Naive thymus-derived CD8-positive, alpha-beta T cell (primary cell): Measurements from ENCODE around the gene TXNRD1. TPM values are rescaled to one million over a fixed set of nuclear protein-coding genes. Genes with fewer than 3 reads are reported as not detected.
A peak's percentile ranks its signal among the peaks of the same experiment; 100 is the strongest.

Experiments
- ATAC-seq, 2 donors: fragments of 150-1000 bp; cut with Tn5 transposase in 1 of 2; sonication (Bioruptor Pico), chemical (Tn5 transposase) in 1 of 2; 1 replicate in 1 of 2; 2 replicates in 1 of 2; pipeline ENCODE4 v1.10.0; 2021; ENCODE audit warnings: mild to moderate bottlenecking in 2 of 2, moderate library complexity in 2 of 2
- POLR2A ChIA-PET: fragments of 350-600 bp; sonication (Branson Sonifier 250); formaldehyde crosslinking; loops from one replicate; lab custom pipeline; 2021; ENCODE audit warnings: antibody characterized with exemption; lab: Charles Lee
- DNase-seq, 10 donors: peaks; one replicate each; pipeline versions ENCODE4 v3.0.0 to v3.0.0-alpha.2; 2020 to 2022
- H3K27ac Mint-ChIP-seq, 10 donors: one replicate each; pipeline ENCODE4 v1.8.0; 2020 to 2022; ENCODE audit warnings: mild to moderate bottlenecking in 10 of 10, mixed read lengths in 10 of 10, moderate library complexity in 4 of 10, inconsistent platforms in 1 of 10
- H3K27me3 Mint-ChIP-seq, 5 donors: one replicate each; pipeline ENCODE4 v1.8.0; 2021 to 2022; ENCODE audit warnings: mixed read lengths in 5 of 5
- H3K36me3 Mint-ChIP-seq, 3 donors: one replicate each; pipeline ENCODE4 v1.8.0; 2020 to 2022; ENCODE audit warnings: mixed read lengths in 3 of 3, mild to moderate bottlenecking in 2 of 3, inconsistent platforms in 1 of 3
- H3K4me1 Mint-ChIP-seq, 4 donors: one replicate each; pipeline ENCODE4 v1.8.0; 2021 to 2022; ENCODE audit warnings: mixed read lengths in 4 of 4
- H3K4me3 Mint-ChIP-seq, 10 donors: one replicate each; pipeline ENCODE4 v1.8.0; 2020 to 2022; ENCODE audit warnings: mild to moderate bottlenecking in 10 of 10, mixed read lengths in 10 of 10, moderate library complexity in 6 of 10, inconsistent platforms in 1 of 10
- H3K9me3 Mint-ChIP-seq, 9 donors: one replicate each; pipeline ENCODE4 v1.8.0; 2020 to 2022; ENCODE audit warnings: mixed read lengths in 9 of 9, mild to moderate bottlenecking in 3 of 9, inconsistent platforms in 1 of 9, moderate library complexity in 1 of 9
- polyA plus RNA-seq, 3 donors: library from polyadenylated mRNA; unstranded; fragments of 300-500 nt; fragmentation: Illumina TruSeq; gene quantifications; one replicate each; pipeline ENCODE4 v1.2.3, GENCODE V29; 2021
- total RNA-seq, 8 experiments: library from RNA in 2 of 8; stranded (reverse) in 2 of 8; gene quantifications; one replicate each; pipeline ENCODE4 v1.2.3 and lab custom pipeline; 2021 to 2026

TXNRD1 gene
- total and polyA plus RNA-seq, 5 experiments from 2014 or later, result 18.7 to 102 (median 29.6) TPM

GRCh38 chr12:104345234-104346066 is 129.9 kb downstream of the TXNRD1 start:
- Mint-ChIP-seq H3K36me3 (peaks cover 0 to 68% (median 2%) of the 10 kb centered on the region in 3 donors), H3K9me3 (no peaks in the 10 kb centered on the region), H3K4me3 (no peak overlapping the region), H3K27ac (peak overlapping the region in 1 of 10 donors; percentile 6), H3K27me3 (no peaks in the 10 kb centered on the region), H3K4me1 (peaks cover 0 to 5% (median 0%) of the 10 kb centered on the region in 4 donors)
- no peak for DNase-seq
- POLR2A ChIA-PET, result no interaction called here
- no peak for ATAC-seq

- Mint-ChIP-seq H3K36me3 (peaks cover 0 to 60% (median 2%) of the 10 kb centered on the region in 3 donors), H3K27me3 (no peaks in the 10 kb centered on the region), H3K27ac (no peak overlapping the region), H3K9me3 (no peaks in the 10 kb centered on the region), H3K4me3 (no peak overlapping the region), H3K4me1 (peaks cover 0 to 4% (median 0%) of the 10 kb centered on the region in 4 donors)
- no peak for DNase-seq
- ATAC-seq, result no peak
- POLR2A ChIA-PET, result no interaction called here
Observed at GRCh38 chr12:104347374-104348075, 131.9 kb downstream of the TXNRD1 start.

DNA sequence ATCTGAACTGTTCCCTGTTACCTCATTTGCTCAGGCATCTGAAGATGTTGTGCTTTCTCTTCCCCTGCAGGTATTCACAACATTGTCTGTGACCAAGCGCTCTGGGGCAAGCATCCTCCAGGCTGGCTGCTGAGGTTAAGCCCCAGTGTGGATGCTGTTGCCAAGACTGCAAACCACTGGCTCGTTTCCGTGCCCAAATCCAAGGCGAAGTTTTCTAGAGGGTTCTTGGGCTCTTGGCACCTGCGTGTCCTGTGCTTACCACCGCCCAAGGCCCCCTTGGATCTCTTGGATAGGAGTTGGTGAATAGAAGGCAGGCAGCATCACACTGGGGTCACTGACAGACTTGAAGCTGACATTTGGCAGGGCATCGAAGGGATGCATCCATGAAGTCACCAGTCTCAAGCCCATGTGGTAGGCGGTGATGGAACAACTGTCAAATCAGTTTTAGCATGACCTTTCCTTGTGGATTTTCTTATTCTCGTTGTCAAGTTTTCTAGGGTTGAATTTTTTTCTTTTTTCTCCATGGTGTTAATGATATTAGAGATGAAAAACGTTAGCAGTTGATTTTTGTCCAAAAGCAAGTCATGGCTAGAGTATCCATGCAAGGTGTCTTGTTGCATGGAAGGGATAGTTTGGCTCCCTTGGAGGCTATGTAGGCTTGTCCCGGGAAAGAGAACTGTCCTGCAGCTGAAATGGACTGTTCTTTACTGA is 132.9 kb downstream of the TXNRD1 start:
- H3K9me3 Mint-ChIP-seq, result no peaks in the 10 kb centered on the region
- DNase-seq, result no peak
- H3K4me3 Mint-ChIP-seq, result no peak overlapping the region
- H3K36me3 Mint-ChIP-seq, result peaks cover 0 to 51% (median 2%) of the 10 kb centered on the region in 3 donors
- POLR2A ChIA-PET, result no interaction called here
- H3K27ac Mint-ChIP-seq, result no peak overlapping the region
- no peaks in the 10 kb centered on the region for H3K4me1 Mint-ChIP-seq
- no peak for ATAC-seq
- H3K27me3 Mint-ChIP-seq, result no peaks in the 10 kb centered on the region

DNA sequence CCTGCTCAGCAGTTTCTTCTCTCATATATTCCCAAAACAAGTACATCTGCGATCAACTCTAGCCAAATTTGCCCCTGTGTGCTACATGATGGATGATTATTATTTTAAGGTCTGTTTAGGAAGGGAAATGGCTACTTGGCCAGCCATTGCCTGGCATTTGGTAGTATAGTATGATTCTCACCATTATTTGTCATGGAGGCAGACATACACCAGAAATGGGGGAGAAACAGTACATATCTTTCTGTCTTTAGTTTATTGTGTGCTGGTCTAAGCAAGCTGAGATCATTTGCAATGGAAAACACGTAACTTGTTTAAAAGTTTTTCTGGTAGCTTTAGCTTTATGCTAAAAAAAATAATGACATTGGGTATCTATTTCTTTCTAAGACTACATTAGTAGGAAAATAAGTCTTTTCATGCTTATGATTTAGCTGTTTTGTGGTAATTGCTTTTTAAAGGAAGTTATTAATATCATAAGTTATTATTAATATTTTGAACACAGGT is 133.5 kb downstream of the TXNRD1 start:
- POLR2A ChIA-PET, result no interaction called here
- H3K9me3 Mint-ChIP-seq, result no peaks in the 10 kb centered on the region
- no peak overlapping the region for H3K27ac Mint-ChIP-seq
- DNase-seq, result no peak
- H3K4me3 Mint-ChIP-seq, result no peak overlapping the region
- H3K36me3 Mint-ChIP-seq, result peaks cover 0 to 48% (median 2%) of the 10 kb centered on the region in 3 donors
- H3K4me1 Mint-ChIP-seq, result no peaks in the 10 kb centered on the region
- ATAC-seq, result no peak
- no peaks in the 10 kb centered on the region for H3K27me3 Mint-ChIP-seq

- H3K4me1 Mint-ChIP-seq, result no peaks in the 10 kb centered on the region
- no peak for DNase-seq
- H3K27ac Mint-ChIP-seq, result no peak overlapping the region
- H3K9me3 Mint-ChIP-seq, result no peaks in the 10 kb centered on the region
- peaks cover 0 to 44% (median 2%) of the 10 kb centered on the region in 3 donors for H3K36me3 Mint-ChIP-seq
- no peak overlapping the region for H3K4me3 Mint-ChIP-seq
- POLR2A ChIA-PET, result no interaction called here
- no peak for ATAC-seq
- H3K27me3 Mint-ChIP-seq, result no peaks in the 10 kb centered on the region
Observed at GRCh38 chr12:104350211-104351056, 134.9 kb downstream of the TXNRD1 start.

- Mint-ChIP-seq H3K27ac (peak overlapping the region in 3 of 10 donors; percentile 6 to 22 (median 16)), H3K36me3 (peaks cover 0 to 43% (median 2%) of the 10 kb centered on the region in 3 donors), H3K9me3 (no peaks in the 10 kb centered on the region), H3K4me3 (no peak overlapping the region), H3K27me3 (no peaks in the 10 kb centered on the region), H3K4me1 (no peaks in the 10 kb centered on the region)
- POLR2A ChIA-PET, result no interaction called here
- no peak for DNase-seq
- ATAC-seq, result no peak
Observed at GRCh38 chr12:104351057-104351983, 135.7 kb downstream of the TXNRD1 start.

DNA sequence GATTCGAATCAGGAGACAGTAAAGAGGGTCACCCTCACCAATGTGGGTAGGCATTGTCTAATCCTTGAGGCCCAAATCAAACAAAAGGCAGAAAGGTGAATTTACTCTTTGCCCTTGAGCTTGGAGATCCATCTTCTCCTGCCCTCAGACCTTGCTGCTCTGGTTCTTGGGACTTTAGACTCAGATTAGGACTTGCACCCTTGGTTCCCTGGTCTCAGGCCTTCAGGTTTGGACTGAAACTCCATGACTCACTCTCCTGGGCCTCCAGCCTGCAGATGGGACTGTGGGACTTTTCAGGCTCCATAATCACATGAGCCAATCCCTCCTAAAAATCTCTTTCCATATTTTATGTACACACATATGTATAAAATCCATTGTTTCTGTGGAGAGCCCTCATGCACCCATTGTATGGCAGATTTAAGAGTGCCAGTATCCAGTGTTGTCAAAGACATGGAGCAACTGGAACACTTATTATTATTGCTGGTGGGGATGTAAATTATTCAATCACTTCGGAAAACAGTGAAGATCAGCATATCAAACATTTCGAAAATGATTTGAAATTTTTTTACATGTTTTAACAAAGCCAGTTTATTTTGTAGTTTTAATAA is 136.6 kb downstream of the TXNRD1 start:
- Mint-ChIP-seq H3K27me3 (no peaks in the 10 kb centered on the region), H3K4me3 (no peak overlapping the region), H3K9me3 (no peaks in the 10 kb centered on the region), H3K27ac (no peak overlapping the region), H3K36me3 (peaks cover 0 to 36% (median 2%) of the 10 kb centered on the region in 3 donors), H3K4me1 (no peaks in the 10 kb centered on the region)
- no peak for DNase-seq
- POLR2A ChIA-PET, result no interaction called here
- no peak for ATAC-seq

DNA sequence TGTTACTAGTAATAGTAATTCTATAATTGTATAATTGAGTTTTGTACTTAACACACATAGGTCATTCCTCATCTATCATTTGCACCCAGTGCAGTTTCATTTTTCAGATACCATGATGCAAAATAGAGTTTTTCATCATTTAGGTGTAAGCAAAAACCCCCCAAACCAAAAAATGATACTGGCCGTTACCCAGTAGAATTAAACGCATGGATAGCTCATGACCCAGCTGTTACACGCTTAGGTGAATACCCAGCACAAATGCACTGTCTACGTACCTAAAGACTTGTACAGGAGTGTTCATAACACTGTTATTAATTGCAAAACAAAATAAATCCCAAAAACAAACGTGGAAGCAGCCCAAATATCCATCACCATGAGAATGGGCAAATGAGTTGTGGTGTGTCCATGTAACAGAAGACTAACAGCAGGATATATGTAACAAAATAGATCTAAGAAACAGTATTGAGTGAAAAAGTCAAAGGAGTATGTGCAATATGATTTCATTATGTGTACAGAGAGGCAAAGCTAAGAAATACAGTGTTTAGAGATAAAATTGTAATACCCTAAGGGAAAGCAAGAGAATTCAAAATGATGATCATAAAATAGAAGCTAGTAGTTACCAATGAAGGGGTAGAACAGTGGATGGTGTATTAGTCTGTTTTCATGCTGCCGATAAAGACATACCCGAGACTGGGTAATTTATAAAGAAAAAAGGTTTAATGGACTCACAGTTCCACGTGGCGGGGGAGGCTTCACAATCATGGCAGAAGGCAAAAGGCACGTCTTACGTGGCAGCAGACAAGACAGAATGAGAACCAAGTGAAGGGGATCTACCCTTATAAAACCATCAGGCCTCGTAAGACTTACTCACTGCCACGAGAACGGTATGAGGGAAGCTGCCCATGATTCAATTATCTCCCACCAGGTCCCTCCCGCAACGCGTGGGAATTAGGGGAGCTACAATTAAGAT is 137.7 kb downstream of the TXNRD1 start:
- H3K36me3 Mint-ChIP-seq, result peaks cover 0 to 25% (median 0%) of the 10 kb centered on the region in 3 donors
- no peaks in the 10 kb centered on the region for H3K9me3 Mint-ChIP-seq
- POLR2A ChIA-PET, result interaction anchor here (0.5 to 0.6 kb wide), 2 partner anchors 11 to 96 kb away, joined by 7 read pairs; no protein-coding TSS in a partner anchor
- no peak overlapping the region for H3K27ac Mint-ChIP-seq
- no peak for DNase-seq
- H3K27me3 Mint-ChIP-seq, result no peaks in the 10 kb centered on the region
- no peak for ATAC-seq
- H3K4me1 Mint-ChIP-seq, result no peaks in the 10 kb centered on the region
- H3K4me3 Mint-ChIP-seq, result no peak overlapping the region

DNA sequence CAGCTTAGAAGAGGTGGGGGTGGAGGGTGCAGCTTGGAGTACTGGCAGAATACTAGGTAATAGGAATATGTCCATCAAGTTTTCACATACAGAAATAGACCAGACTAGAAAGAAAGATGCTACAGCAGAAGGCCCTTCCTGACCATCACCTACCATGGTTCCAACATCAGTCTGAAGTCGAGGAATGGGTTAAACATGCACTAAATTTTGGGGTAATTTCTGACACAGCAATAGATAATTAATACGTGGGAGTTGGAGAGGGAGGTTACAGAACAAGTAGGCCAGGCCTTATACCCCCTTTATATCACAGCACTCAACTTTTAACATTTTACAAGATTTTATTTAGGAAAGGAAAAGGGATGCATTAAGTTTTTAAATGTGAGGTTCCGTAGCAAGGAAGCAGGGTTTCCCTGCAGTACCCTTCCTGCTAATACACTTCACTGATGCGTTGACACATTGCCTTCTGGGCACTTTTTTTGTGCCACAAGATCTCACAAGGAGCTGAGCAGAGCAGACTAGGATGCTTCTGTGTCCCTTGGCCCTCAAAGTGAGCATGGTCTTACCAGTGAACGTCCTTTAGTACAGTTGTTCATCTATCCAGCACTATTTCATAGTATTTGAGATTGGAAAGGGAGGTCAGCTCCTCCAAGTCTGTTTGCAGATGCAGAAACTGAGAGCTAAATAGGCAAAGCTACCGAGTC is 138.7 kb downstream of the TXNRD1 start:
- Mint-ChIP-seq H3K9me3 (no peaks in the 10 kb centered on the region), H3K36me3 (peaks cover 0 to 16% (median 0%) of the 10 kb centered on the region in 3 donors), H3K4me1 (no peaks in the 10 kb centered on the region), H3K27me3 (no peaks in the 10 kb centered on the region), H3K4me3 (no peak overlapping the region), H3K27ac (no peak overlapping the region)
- POLR2A ChIA-PET, result interaction anchor here (0.5 kb wide), 1 partner anchor 9 kb away, joined by 7 read pairs; no protein-coding TSS in a partner anchor
- DNase-seq (no peak), ATAC-seq (no peak)
